KOPT-K1 (cell line): ENCODE measurements around the gene GPX6.
"Not testable (repeated sequence)": the region's sequence is repeated elsewhere in the genome, so short reads cannot be mapped to it uniquely, and the experiment has no call there.

ENCODE experiments used
- H3K27ac ChIP-seq: fragments of 200-600 bp; sonication (generic); 2 replicates; pipeline ENCODE4 v1.5.1; 2016; ENCODE audit warnings: antibody characterized with exemption, mild to moderate bottlenecking, low read depth, low read length; ENCODE audit not compliant: poor library complexity, severe bottlenecking
- H3K36me3 ChIP-seq: fragments of 200-600 bp; sonication (generic); 2 replicates; pipeline ENCODE4 v1.5.1; 2017; ENCODE audit warnings: antibody characterized with exemption, mild to moderate bottlenecking, low read length, moderate library complexity; ENCODE audit not compliant: insufficient read depth
- H3K9me3 ChIP-seq: fragments of 200-600 bp; sonication (generic); 2 replicates; pipeline ENCODE4 v1.5.1; 2017; ENCODE audit warnings: antibody characterized with exemption, low read length, mild to moderate bottlenecking; ENCODE audit not compliant: insufficient read depth, poor library complexity, severe bottlenecking

The GPX6 gene

GRCh38 chr6:28537509-28538140, 22.0 kb upstream of the GPX6 start:
- H3K9me3 ChIP-seq: no peaks in the 10 kb centered on the region
- no peak overlapping the region for H3K27ac ChIP-seq
- no peaks in the 10 kb centered on the region for H3K36me3 ChIP-seq

- no peak overlapping the region for H3K27ac ChIP-seq
- no peaks in the 10 kb centered on the region for H3K9me3 ChIP-seq
- no peaks in the 10 kb centered on the region for H3K36me3 ChIP-seq
These were observed 21.5 kb upstream of the GPX6 start for GRCh38 chr6:28537065-28537464.

GRCh38 chr6:28534875-28535274, 19.3 kb upstream of the GPX6 start:
- no peaks in the 10 kb centered on the region for H3K36me3 ChIP-seq
- no peak overlapping the region for H3K27ac ChIP-seq
- no peaks in the 10 kb centered on the region for H3K9me3 ChIP-seq

GRCh38 chr6:28534306-28534705, 18.7 kb upstream of the GPX6 start:
- no peaks in the 10 kb centered on the region for H3K36me3 ChIP-seq
- H3K9me3 ChIP-seq: no peaks in the 10 kb centered on the region
- H3K27ac ChIP-seq: no peak overlapping the region

GRCh38 chr6:28531479-28532128, 16.0 kb upstream of the GPX6 start:
- Histone ChIP-seq H3K27ac (no peak overlapping the region), H3K36me3 (no peaks in the 10 kb centered on the region), H3K9me3 (no peaks in the 10 kb centered on the region)

- no peak overlapping the region for H3K27ac ChIP-seq
- H3K36me3 ChIP-seq: no peaks in the 10 kb centered on the region
- H3K9me3 ChIP-seq: no peaks in the 10 kb centered on the region
These were observed 15.2 kb upstream of the GPX6 start for GRCh38 chr6:28530777-28531176.

GRCh38 chr6:28525496-28526039, 10.0 kb upstream of the GPX6 start, which contains the start of gene GPX5:
Gene GPX5 (plus strand): TSS chr6:28525881. CDS start chr6:28526014, 133 bp downstream.
- no peaks in the 10 kb centered on the region for H3K36me3 ChIP-seq
- no peak within 1 kb of the TSS for H3K27ac ChIP-seq
- H3K9me3 ChIP-seq: no peaks in the 10 kb centered on the region

- H3K36me3 ChIP-seq: no peaks in the 10 kb centered on the region
- H3K27ac ChIP-seq: no peak overlapping the region
- no peaks in the 10 kb centered on the region for H3K9me3 ChIP-seq
These were observed 7.6 kb upstream of the GPX6 start for GRCh38 chr6:28523241-28523622.

GRCh38 chr6:28522594-28523240, 7.1 kb upstream of the GPX6 start:
- Histone ChIP-seq H3K27ac (no peak overlapping the region), H3K36me3 (no peaks in the 10 kb centered on the region), H3K9me3 (no peaks in the 10 kb centered on the region)

- H3K9me3 ChIP-seq: no peaks in the 10 kb centered on the region
- H3K27ac ChIP-seq: no peak overlapping the region
- H3K36me3 ChIP-seq: no peaks in the 10 kb centered on the region
These were observed 2.4 kb upstream of the GPX6 start for GRCh38 chr6:28517964-28518363.

- not testable (repeated sequence) for H3K27ac ChIP-seq, H3K9me3 ChIP-seq
These were observed 3.2 kb downstream of the GPX6 start for GRCh38 chr6:28512387-28512786.

GRCh38 chr6:28511628-28512300, 3.8 kb downstream of the GPX6 start:
- no peaks in the 10 kb centered on the region for H3K9me3 ChIP-seq

More at GRCh38 chr6:28512387-28512786, 3.2 kb downstream of the GPX6 start:
- H3K36me3 ChIP-seq: not testable (repeated sequence)

GRCh38 chr6:28506807-28507475, 8.7 kb downstream of the GPX6 start:
- H3K9me3 ChIP-seq: no peaks in the 10 kb centered on the region
- H3K36me3 ChIP-seq: no peaks in the 10 kb centered on the region
- no peak overlapping the region for H3K27ac ChIP-seq

More at GRCh38 chr6:28511628-28512300, 3.8 kb downstream of the GPX6 start:
- Histone ChIP-seq H3K36me3 (no peaks in the 10 kb centered on the region), H3K27ac (no peak overlapping the region)

GRCh38 chr6:28505733-28506132, 9.9 kb downstream of the GPX6 start:
- Histone ChIP-seq H3K27ac (no peak overlapping the region), H3K36me3 (no peaks in the 10 kb centered on the region), H3K9me3 (no peaks in the 10 kb centered on the region)
